Measurements from ENCODE around the gene KRT84. TPM values are rescaled to one million over a fixed set of nuclear protein-coding genes. Genes with fewer than 3 reads are reported as not detected.
A peak's percentile ranks its signal among the peaks of the same experiment; 100 is the strongest.

KRT84 gene
- total RNA-seq, 1 experiment from 2014 or later: not detected

- TF ChIP-seq ZNF423 (CRISPR knock-in tag; IDR thresholded peaks at IDR 0.05) (no peak), ATF3 (CRISPR knock-in tag; conservative IDR thresholded peaks at IDR 0.05) (no peak), ZMAT4 (CRISPR knock-in tag; IDR thresholded peaks at IDR 0.05) (no peak), OVOL2 (CRISPR knock-in tag; IDR thresholded peaks at IDR 0.05; ENCODE audit: borderline replicate concordance) (no peak), ZNF396 (CRISPR knock-in tag; IDR thresholded peaks at IDR 0.05; ENCODE audit: borderline replicate concordance) (no peak), E2F4 (CRISPR knock-in tag; IDR thresholded peaks at IDR 0.05; ENCODE audit: borderline replicate concordance, low read depth) (no peak), ZNF263 (CRISPR knock-in tag; IDR thresholded peaks at IDR 0.05; ENCODE audit: low read depth) (no peak), USF1 (CRISPR knock-in tag; IDR thresholded peaks at IDR 0.05) (no peak), HMGA2 (CRISPR knock-in tag; IDR thresholded peaks at IDR 0.05) (no peak), ZNF512 (CRISPR knock-in tag; IDR thresholded peaks at IDR 0.05; ENCODE audit: borderline replicate concordance) (no peak), SMAD3 (CRISPR knock-in tag; IDR thresholded peaks at IDR 0.05; ENCODE audit: borderline replicate concordance) (no peak), FOXP4 (CRISPR knock-in tag; IDR thresholded peaks at IDR 0.05) (no peak), CBFB (CRISPR knock-in tag; IDR thresholded peaks at IDR 0.05; ENCODE audit: low read depth) (no peak), TP53 (CRISPR knock-in tag; IDR thresholded peaks at IDR 0.05) (no peak)
- POLR2A ChIA-PET: no interaction called here
- H3K27ac Mint-ChIP-seq: no peak overlapping the region
- DNase-seq (ENCODE audit: low spot score): no peak
- H3K4me1 Mint-ChIP-seq: peaks cover 4% of the 10 kb centered on the region; the same call in 1 of the 2 replicates
- peaks cover 4% of the 10 kb centered on the region; the same call in 1 of the 2 replicates for H3K27me3 Mint-ChIP-seq (ENCODE audit: low read depth)
- no peaks in the 10 kb centered on the region for H3K36me3 Mint-ChIP-seq
- no peak for ATAC-seq
- H3K4me3 Mint-ChIP-seq: no peak overlapping the region
- no peaks in the 10 kb centered on the region for H3K9me3 Mint-ChIP-seq
- CTCF ChIA-PET: interaction anchor here (0.6 to 2.4 kb wide), 14 partner anchors 10 to 589 kb away, joined by 3 to 19 read pairs (median 4); no protein-coding TSS in a partner anchor
Observed at GRCh38 chr12:52391618-52392002, 6.2 kb upstream of the KRT84 start.

- Mint-ChIP-seq H3K9me3 (no peaks in the 10 kb centered on the region), H3K4me1 (peaks cover 4% of the 10 kb centered on the region; the same call in 1 of the 2 replicates), H3K27ac (no peak overlapping the region), H3K36me3 (no peaks in the 10 kb centered on the region), H3K27me3 (ENCODE audit: low read depth) (peaks cover 4% of the 10 kb centered on the region; the same call in 1 of the 2 replicates), H3K4me3 (no peak overlapping the region)
- ATAC-seq (peak; percentile 57), DNase-seq (ENCODE audit: low spot score) (peak; percentile 70)
- CTCF ChIA-PET: interaction anchor here (0.6 to 2.4 kb wide), 19 partner anchors 10 to 590 kb away, joined by 3 to 19 read pairs (median 3); no protein-coding TSS in a partner anchor
- POLR2A ChIA-PET: no interaction called here
- TF ChIP-seq FOXP1 (CRISPR knock-in tag; IDR thresholded peaks at IDR 0.05; ENCODE audit: borderline replicate concordance): 0 out of 2 replicates have a peak, but pooled peaks have one; percentile 11
- 0 out of 2 replicates have a peak, but pooled peaks have one; percentile 38 for TF ChIP-seq CTCF (IDR thresholded peaks at IDR 0.05)
- no peak for TF ChIP-seq NFE2L1 (CRISPR knock-in tag; IDR thresholded peaks at IDR 0.05)
- peak; percentile 58; the same call in 1 of the 2 replicates for TF ChIP-seq ZNF263 (CRISPR knock-in tag; IDR thresholded peaks at IDR 0.05; ENCODE audit: low read depth)
- TF ChIP-seq NR1H2 (CRISPR knock-in tag; IDR thresholded peaks at IDR 0.05): no peak
- TF ChIP-seq ZNF512 (CRISPR knock-in tag; IDR thresholded peaks at IDR 0.05; ENCODE audit: borderline replicate concordance): no peak
Observed at GRCh38 chr12:52390739-52391617, 5.5 kb upstream of the KRT84 start.

Measured in WTC11 (cell line).